ENCODE results near the gene MAPK14.

Gene MAPK14

GRCh38 chr6:36034441-36034840, 6.8 kb downstream of the MAPK14 start:
- no peak for FAIRE-seq
- no peak for DNase-seq (ENCODE audit: insufficient read length, low spot score)

GRCh38 chr6:36035225-36035624, 7.6 kb downstream of the MAPK14 start:
- no peak for DNase-seq (ENCODE audit: insufficient read length, low spot score)

GRCh38 chr6:36038120-36038876, 10.7 kb downstream of the MAPK14 start:
- DNase-seq (ENCODE audit: insufficient read length, low spot score) (no peak), FAIRE-seq (no peak)

More at GRCh38 chr6:36035225-36035624, 7.6 kb downstream of the MAPK14 start:
- no peak for FAIRE-seq

GRCh38 chr6:36039112-36039511, 11.5 kb downstream of the MAPK14 start:
- DNase-seq (ENCODE audit: insufficient read length, low spot score) = no peak
- no peak for FAIRE-seq

- no peak for FAIRE-seq
- no peak for DNase-seq (ENCODE audit: insufficient read length, low spot score)
These were observed 13.3 kb downstream of the MAPK14 start for GRCh38 chr6:36040958-36041357.

GRCh38 chr6:36042618-36043260, 15.1 kb downstream of the MAPK14 start:
- FAIRE-seq (no peak), DNase-seq (ENCODE audit: insufficient read length, low spot score) (no peak)

GRCh38 chr6:36049582-36049981, 22.0 kb downstream of the MAPK14 start:
- no peak for DNase-seq (ENCODE audit: insufficient read length, low spot score)
- no peak for FAIRE-seq

- FAIRE-seq = no peak
- DNase-seq (ENCODE audit: insufficient read length, low spot score) = no peak
These were observed 22.7 kb downstream of the MAPK14 start for GRCh38 chr6:36050305-36050704.

GRCh38 chr6:36050947-36051710, 23.5 kb downstream of the MAPK14 start:
- FAIRE-seq (no peak), DNase-seq (ENCODE audit: insufficient read length, low spot score) (no peak)

- no peak for FAIRE-seq
These were observed 24.5 kb downstream of the MAPK14 start for GRCh38 chr6:36052097-36052496.

GRCh38 chr6:36053878-36054277, 26.3 kb downstream of the MAPK14 start:
- DNase-seq (ENCODE audit: insufficient read length, low spot score) = no peak
- no peak for FAIRE-seq

More at GRCh38 chr6:36052097-36052496, 24.5 kb downstream of the MAPK14 start:
- DNase-seq (ENCODE audit: insufficient read length, low spot score) = no peak

- no peak for FAIRE-seq
- DNase-seq (ENCODE audit: insufficient read length, low spot score) = no peak
These were observed 26.8 kb downstream of the MAPK14 start for GRCh38 chr6:36054415-36054814.

GRCh38 chr6:36054956-36055355, 27.3 kb downstream of the MAPK14 start:
- no peak for DNase-seq (ENCODE audit: insufficient read length, low spot score)
- no peak for FAIRE-seq

- DNase-seq (ENCODE audit: insufficient read length, low spot score) = no peak
- no peak for FAIRE-seq
These were observed 28.6 kb downstream of the MAPK14 start for GRCh38 chr6:36056178-36056577.

- no peak for FAIRE-seq
- no peak for DNase-seq (ENCODE audit: insufficient read length, low spot score)
These were observed 33.6 kb downstream of the MAPK14 start for GRCh38 chr6:36061236-36061635.

GRCh38 chr6:36062247-36062646, 34.6 kb downstream of the MAPK14 start:
- DNase-seq (ENCODE audit: insufficient read length, low spot score) (no peak), FAIRE-seq (no peak)

GRCh38 chr6:36063318-36064060, 35.9 kb downstream of the MAPK14 start:
- no peak for FAIRE-seq
- no peak for DNase-seq (ENCODE audit: insufficient read length, low spot score)

- FAIRE-seq (no peak), DNase-seq (ENCODE audit: insufficient read length, low spot score) (no peak)
These were observed 37.3 kb downstream of the MAPK14 start for GRCh38 chr6:36064770-36065396.

- DNase-seq (ENCODE audit: insufficient read length, low spot score) = no peak
- no peak for FAIRE-seq
These were observed 38.3 kb downstream of the MAPK14 start for GRCh38 chr6:36065916-36066315.

GRCh38 chr6:36066817-36067216, 39.2 kb downstream of the MAPK14 start:
- no peak for FAIRE-seq
- no peak for DNase-seq (ENCODE audit: insufficient read length, low spot score)
